Measurements from ENCODE around the gene CACNG3.
"Not testable (repeated sequence)": the region's sequence is repeated elsewhere in the genome, so short reads cannot be mapped to it uniquely, and the experiment has no call there.

The CACNG3 gene

DNA sequence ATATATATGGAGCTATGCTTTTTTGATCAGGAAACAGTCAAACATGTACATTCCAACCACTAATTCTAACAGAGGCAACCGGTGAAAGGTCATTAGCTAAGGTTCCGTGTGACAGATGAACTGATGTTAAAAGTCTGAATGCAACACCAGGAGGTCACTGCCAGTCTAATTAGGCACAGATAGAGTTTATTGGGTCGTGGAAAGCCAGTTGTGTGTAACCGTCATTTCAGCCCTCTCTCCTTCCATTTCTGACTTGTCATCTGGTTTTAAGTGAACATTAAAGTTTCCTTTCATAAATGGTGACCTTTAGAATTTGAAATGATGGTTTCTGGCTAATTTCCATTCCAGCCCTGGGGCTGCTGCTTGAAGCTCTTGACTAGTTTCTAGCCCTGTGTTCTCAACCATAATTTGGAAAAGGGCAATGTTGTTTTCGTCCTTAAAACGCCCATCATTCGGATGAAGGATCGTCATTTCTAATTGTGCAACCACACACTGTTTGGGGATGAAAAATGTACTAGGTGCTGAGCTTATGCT is 23.9 kb downstream of the CACNG3 start:
- no peak for DNase-seq (ENCODE audit: low spot score)

DNA sequence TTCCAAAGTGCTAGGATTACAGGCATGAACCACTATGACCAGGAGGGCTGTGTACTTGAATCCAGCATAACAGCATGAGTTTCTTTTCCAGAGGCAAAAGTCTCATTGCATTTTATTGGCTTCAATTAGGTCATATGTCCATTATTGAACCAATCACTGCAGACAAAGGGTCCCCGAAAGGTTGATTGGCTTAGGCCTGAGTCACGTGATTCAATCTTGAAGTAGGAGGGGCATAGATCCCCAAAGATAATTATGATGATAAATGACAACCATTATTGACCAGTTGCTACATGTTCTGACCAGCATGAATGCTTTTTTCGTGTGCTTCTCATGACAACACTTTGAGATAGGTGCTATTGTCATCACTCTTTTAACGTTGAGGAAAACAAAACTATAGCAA is 25.3 kb downstream of the CACNG3 start:
- DNase-seq (ENCODE audit: low spot score) = no peak

DNA sequence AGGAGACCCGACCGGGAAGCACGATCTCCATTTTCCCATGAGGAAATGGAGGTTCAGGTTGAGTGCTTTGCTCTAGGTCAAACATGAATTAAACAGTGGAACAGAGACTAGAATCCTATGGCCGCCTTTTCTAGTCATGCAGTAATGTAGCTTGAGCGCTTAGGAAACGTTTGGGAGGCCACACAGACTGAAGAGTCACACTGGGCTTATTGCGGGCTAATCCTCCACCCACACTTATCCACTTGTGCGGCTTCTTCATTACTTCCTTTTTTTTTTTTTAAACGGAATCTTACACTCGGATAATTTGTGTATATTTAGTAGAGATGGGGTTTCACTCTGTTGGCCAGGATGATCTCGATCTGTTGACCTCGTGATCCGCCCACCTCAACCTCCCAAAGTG is 26.0 kb downstream of the CACNG3 start:
- DNase-seq (ENCODE audit: low spot score) = no peak

DNA sequence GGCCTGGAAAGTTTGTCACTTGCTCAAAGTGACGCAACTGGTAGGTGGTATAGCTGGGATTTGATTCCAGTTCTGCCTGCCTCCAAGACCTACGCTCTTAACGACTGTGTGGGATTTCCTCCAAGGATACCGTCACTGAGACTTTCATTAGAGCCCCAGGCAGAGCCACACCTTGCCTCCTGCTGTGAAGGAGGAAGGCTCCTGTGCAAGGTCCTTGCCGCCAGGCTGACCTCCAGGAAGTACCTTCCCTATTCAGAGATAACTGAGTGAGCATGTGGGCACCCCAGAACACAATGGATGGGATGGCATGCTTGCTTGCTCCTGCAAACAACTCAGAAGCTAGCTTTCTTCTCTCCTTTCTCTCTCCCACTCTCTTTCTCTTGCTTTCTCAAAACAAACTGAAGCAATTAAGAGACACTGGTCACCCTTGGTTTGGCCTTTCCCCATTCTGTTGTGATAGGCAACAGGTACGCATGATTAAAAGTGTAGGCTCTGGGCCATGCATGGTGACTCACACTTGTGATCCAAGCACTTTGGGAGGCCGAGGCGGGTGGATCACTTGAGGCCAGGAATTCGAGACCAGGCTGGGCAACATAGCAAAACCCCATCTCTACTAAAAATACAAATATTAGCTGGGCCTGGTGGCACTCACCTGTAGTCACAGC is 30.7 kb downstream of the CACNG3 start:
- no peak for DNase-seq (ENCODE audit: low spot score)

DNA sequence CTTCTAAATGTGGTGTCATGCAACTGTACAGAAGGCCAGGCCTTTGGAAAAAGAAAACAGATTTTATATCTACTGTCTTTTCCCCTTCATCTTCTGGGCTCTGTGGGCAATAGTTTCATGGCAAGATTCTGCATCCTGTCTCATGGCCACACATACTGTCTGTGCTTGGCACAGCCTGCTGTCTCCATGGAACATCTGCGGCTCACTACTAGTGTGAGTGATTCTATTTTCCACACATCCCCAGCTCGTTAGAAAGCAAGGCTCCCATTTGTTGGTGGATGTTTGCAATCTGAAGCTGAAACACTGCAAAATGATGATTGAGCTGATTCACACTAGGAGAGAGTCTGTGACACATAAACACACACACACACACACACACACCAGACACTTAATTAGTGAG is 32.4 kb downstream of the CACNG3 start:
- no peak for DNase-seq (ENCODE audit: low spot score)

DNA sequence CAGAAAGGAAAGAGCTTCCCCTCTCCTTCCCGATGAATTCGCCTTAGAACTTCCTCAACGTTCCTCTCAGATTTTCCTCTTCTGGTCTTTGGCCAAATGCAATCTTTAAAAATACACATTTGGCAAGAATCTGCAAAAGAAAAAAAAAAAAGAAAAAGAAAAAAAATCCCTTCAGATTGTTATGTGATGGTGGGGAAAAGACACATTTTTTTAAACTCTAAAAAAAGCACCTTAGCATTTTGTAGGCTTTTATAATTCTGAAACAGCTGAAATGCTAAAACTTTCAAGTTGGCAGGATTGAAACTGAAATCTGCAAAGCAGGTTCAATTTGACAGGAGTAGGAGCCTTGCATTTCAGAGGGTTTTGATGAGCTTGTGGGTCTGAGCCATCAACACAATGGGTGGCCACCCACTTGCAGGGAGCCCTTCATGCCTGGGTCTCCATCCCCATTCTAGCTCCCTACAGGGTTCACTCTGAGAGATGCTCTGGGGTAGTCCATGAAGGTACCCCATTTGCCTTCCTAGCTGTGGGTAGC is 33.1 kb downstream of the CACNG3 start:
- DNase-seq (ENCODE audit: low spot score) = no peak

DNA sequence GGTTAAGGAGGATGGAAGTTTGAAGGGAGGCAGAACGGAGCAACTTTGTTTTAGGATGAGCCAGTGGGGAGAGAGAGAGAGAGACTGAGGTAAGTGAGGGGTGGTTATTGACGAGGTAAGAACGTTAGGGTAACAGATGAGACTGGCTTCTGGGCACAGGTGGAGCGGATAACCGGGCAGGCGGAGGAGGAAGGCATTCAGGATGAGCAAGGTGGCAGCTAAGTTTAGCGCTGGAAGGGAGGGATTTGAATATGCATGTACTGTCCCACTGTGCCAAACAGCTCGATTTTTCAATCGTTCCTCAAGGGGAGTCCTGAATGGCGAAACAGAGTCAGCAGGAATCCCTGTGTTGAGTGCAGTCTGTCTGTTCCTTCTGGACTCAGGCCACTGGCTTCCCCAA is 35.8 kb downstream of the CACNG3 start:
- DNase-seq (ENCODE audit: low spot score) = no peak

DNA sequence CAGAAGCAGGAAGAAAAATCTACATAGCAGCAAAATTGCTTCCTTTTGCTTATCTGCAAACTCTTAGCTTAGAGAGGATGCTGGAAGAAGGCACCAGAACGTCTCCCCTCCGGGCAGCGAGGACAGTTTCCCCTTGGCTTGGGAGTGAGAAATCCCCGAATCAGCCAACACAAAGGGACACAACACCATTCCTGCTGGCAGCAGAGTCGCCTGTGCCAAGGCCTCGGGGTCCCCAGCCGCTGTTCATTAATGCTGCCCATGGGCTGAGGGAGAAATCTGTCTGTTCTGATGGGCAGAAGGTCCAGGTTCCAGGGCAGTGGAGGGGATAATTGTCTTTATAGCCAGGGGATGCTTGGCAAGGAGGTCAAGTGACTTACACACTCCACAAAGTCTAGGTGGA is 38.0 kb downstream of the CACNG3 start:
- DNase-seq (ENCODE audit: low spot score) = no peak

DNA sequence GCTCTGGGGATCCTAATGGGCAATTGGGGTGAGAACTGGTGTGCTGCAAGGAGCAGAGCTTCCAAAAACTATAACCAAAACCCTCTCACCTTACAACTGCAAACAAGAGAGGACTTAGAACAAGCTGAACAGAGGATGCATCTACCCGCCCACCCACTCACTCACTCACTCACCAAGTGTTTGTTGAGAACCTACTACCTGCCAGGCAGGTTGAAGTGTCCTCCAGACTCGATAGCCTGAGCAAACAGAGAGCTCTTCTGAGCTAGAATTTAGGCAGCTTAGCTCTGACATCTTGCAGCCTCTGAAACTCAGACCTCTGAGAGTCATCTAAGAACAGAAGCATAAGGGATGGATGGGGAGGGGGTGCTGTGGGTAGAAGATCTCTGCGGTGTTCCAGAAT is 41.2 kb downstream of the CACNG3 start:
- no peak for DNase-seq (ENCODE audit: low spot score)

DNA sequence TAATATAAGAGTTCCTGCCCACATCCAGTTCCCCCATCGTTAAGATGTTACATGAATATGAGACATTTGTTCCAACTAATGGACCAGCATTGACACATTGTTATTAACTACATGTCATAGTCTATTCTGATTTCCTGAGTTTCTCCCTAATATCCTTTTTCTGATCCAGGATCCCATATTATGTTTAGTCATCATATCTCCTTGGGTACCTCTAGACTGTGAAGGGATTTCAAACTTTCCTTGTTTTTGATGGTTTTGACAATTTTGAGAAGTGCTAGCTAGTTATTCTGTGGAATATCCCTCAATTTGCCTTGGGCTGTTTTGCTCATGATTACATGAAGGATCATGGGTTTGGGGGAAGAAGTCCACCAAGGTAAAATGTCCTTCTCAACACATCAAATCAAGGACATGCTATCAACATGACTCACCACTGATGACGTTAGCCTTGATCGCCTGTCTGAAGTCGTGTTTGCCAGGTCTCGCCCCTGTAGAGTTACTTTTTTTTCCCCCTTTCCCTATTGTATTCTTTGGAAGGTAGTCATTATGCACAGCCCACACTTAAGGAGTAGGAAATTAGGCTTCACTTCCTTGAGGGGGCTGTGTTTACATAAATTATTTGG is 42.5 kb downstream of the CACNG3 start:
- no peak for DNase-seq (ENCODE audit: low spot score)

DNA sequence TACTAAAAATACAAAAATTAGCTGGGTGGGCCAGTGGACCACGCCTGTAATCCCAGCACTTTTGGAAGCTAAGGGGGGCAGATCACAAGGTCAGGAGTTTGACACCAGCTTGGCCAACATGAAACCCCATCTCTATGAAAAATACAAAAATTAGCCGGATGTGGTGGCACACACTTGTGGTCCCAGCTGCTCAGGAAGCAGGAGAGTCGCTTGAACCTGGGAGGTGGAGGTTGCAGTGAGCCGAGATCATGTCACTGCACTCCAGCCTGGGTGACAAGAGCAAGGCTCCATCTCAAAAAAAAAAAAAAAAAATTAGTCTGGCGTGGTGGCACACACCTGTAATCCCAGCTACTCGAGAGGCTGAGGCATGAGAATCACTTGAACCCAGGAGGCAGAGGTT is 44.6 kb downstream of the CACNG3 start:
- DNase-seq (ENCODE audit: low spot score) = not testable (repeated sequence)

DNA sequence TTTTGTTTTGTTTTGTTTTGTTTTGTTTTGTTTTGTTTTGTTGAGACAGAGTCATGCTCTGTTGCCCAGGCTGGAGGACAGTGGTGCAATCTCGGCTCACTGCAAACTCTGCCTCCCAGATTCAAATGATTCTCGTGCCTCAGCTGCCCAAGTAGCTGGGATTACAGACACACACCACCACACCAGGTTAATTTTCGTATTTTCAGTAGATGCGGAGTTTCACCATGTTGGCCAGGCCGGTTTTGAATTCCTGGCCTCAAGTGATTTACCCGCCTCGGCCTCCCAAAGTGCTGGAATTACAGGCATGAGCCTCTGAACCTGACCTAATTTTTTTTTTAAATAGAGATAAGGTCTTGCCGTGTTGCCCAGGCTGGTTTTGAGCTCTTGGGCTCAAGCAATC is 46.5 kb downstream of the CACNG3 start:
- DNase-seq (ENCODE audit: low spot score) = no peak

DNA sequence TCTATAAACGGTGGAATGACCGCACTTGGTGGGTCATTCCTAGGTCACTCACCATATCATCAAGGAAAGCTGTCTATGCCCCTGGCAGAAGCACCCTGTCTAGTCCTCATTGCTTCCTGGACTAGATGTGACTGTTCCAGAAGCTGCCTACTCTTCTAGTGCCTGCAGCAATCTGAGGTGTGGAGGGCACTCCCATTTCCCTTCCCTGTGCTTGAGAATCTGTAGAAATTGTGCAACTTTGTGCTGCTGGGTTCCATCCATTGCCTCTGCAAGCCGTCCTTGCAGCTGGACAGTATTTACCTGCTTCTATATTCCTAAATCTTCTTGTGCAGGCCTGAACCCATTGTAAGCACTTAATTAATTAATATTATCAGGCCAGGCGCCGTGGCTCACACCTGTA is 52.1 kb downstream of the CACNG3 start:
- no peak for DNase-seq (ENCODE audit: low spot score)

DNA sequence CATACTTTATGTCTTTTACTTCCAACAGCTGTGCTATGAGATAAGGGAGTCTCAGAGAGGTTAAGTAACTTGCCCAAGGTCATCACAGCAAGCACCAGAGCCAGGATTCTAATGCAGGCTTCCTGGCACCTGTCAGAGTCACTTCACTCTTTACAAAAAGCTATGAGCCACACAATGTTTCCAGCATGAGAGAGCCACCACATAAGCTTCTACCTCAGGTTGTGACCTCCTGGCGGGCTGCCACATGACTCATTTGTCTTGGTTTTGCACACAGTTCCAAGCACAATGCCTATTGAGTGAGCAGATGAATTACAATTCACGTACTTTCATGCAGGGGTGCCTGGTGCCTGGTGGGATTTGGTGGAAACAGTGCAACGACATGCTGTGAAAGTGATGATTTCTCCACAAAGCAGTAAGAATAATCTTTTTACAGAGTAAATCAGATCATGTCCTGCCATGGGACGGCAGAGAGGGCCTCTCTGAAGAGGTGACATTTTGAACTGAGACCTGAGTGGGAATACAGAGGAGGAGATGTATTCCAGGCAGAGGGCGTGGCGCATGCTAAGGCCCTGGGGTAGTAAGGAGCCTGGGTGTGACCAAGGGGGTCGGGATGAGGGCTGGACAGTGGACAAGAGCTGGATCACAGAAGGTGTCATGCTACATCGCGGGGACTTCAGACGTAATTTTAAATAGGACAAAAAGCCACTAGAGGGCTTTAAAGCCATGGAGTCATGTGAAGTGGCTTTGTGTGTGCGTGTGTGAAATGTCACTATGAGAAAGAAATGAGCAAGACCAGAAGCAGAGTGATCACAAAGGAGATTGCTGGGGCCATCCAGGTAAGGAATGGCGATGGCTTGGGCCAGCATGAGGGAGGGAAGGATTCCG is 53.4 kb downstream of the CACNG3 start:
- DNase-seq (ENCODE audit: low spot score) = no peak

DNA sequence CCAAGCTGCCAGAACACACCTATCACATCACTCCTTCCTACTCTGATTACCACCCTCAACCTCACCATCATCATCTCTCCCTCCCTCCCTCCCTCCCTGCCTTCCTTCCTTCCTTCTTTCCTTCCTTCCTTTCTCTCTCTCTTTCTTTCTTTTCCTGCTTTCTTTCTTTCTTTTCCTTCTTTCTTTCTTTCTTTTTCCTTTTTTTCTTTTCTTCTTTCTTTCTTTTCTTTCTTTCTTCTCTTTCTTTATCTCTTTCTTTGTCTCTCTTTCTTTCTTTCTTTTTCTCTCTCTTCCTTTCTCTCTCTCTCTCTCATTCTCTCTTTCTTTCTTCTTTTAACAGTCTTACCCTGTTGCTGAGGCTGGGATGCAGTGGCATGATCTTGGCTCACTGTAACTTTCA is 59.2 kb downstream of the CACNG3 start:
- no peak for DNase-seq (ENCODE audit: low spot score)

DNA sequence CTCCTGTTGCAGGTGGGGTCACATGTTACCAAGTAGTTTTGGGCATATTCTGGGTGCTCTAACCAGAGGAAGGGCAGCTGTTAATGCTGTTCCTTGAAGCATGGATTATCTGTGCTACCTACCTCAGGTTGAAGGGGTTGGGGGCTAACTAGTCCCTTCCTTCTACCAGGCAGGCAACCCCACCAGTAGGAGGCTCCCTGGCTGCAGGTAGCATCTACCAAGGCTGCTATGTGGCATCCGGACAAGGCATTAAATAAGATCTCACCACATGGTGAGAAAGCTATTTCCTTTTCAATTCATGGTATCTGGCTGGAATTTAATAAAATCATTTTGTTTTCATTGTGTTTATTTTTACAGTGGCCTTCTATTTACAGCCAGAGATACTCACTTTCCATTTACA is 62.5 kb downstream of the CACNG3 start:
- DNase-seq (ENCODE audit: low spot score) = no peak

DNA sequence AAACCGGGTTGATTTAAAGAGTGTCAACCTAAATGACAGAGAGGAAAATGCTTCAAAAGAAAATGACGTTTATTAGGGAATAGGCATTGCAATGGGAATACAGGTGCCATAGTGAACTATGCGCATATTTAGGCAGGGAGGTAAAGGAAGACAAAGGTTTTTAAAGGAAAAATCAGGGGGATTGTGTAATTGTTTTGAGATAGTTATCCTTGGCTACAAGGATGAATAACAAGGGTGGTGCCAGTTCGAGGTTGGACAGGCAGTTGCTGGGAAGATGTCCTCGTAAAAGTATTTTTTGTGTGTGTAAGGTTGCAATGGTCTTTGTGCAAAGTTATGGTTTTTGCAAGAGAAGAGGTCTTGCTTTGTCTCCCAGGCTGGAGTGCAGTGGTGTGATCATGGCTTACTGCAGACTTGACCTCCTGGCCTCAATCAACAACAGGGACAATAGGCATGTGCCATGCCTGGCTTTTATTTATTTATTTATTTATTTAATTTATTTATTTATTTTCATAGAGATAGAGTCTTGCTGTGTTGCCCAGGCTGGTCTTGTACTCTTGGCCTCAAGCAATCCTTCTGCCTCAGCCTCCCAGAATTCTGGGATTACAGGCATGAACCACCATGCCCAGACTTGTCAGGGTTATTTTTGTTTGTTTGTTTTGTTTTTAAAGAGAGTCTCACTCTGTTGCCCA is 63.1 kb downstream of the CACNG3 start:
- DNase-seq (ENCODE audit: low spot score) = no peak

DNA sequence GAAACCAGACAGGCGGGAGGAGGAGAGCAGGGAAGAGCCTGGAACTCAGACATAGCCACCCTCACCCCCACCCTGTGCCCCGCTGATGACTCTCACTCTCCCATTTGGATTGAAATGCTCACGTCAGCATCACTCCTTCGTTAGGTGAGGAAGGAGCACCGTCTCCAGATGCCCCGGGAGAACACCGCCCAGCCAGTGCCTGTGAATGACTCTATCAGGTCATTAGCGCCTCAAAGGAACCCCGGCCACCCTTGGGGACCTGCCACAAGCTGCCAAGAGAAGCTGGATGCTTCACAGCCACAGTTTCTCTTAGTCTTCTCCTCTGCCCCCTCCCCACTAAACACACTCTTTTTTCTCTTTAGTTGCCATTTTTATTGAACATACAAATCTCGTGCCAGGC is 66.0 kb downstream of the CACNG3 start:
- DNase-seq (ENCODE audit: low spot score) = no peak

DNA sequence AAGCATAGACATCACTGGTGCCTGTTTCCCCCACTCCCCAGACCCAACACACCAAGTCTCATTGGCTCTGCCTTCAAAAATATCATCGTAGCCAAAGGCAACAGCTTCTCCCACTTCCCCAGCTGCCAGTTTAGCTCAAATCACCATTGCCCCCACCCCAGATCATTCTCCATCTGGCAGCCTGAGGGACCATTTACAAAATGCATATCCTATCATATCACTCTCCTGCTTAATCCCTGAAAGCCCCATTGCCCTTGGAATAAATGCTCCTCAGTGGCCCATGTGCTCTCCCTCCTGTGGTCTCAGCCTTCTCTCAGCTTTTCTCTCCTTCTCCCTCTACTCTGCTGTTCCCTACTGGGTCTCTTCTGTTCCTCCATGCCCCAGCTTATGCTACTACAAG is 68.3 kb downstream of the CACNG3 start:
- no peak for DNase-seq (ENCODE audit: low spot score)

DNA sequence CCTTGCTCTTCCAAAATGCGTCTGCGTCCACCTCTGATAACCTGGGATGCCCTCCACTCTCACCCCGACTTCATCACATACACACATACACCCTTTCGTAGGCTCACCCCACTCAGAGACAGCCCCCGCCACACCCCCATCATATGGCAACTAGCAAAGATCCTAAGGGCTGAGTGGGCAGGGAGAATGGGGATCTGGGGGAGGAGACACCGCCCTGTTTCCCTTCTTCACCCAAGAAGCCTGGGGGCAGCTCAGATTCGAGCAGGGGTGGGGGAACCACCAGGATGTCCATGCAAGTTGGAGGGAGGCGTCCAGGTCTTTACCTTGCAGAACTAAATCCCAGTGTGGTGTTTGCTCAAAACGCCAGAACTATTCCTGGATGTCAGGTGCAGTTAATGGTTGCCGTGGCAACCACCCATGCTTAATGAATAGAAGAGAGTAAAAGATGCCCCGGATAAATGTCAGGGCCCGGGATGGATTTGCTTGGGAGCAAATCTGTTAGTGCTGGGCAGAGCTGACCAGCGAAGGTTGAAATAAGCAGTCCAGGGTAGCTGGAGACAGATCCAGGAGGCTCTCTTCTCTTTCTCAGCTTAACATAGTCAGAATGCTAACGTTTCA is 72.8 kb downstream of the CACNG3 start:
- no peak for DNase-seq (ENCODE audit: low spot score)

DNA sequence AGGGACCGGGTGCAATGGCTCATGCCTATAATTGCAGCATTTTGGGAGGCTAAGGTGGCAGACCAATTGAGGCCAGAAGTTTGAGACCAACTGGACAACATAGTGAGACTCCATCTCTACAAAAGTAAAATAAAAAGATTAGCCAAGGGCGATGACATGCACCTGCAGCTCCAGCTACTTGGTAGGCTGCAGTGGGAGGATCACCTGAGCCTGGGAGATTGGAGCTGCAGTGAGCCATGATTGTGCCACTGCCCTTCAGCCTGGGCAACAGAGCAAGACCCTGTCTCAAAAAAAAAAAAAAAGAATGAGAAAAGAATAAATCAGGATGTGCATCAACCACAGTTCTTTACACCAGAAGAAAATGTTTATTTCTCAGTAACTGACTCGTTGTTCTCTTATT is 76.0 kb downstream of the CACNG3 start:
- DNase-seq (ENCODE audit: low spot score) = no peak

Data from AG20443 (cell line).